Measurements from ENCODE around the gene FOLR2.
"Not testable (repeated sequence)": the region's sequence is repeated elsewhere in the genome, so short reads cannot be mapped to it uniquely, and the experiment has no call there.

The FOLR2 gene

DNA sequence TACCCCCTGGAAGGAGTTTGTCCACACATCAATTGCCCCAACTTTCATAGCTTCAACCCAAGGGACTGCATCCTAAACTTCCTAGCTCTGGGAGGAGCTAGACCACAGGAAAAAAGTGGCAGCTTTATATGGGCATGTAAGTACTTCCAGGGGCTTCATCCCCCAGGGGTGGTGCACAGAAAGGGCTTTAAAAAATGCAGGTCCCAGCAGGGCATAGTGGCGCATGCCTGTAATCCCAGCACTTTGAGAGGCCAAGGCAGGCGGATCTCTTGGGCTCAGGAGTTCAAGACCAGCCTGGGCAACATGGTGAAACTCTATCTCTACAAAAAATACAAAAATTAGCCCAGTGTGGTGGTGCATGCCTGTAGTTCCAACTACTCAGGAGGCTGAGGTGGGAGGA is 9.8 kb upstream of the FOLR2 start:
- not testable (repeated sequence) for DNase-seq (ENCODE audit: low read depth in 2 of 2)

DNA sequence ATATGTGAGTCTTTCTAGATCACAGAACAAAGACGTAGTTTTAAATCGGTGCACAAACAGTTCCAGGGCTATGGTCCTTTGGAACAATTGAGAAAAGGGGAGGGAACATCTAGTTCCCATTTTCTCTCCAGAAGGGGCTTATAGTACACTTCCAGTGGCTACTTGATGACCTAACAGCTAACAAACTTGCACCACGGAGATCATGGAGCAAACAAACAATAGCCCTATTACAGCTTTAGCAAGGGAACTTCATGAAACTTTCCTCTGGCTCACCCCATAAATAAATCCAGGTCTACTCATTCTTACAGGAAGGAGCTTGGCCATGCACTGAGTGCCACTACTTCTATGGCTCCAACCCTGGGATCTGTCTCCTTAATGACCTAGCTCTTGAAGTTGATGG is 8.3 kb upstream of the FOLR2 start:
- no peak for DNase-seq (ENCODE audit: low read depth in 2 of 2)

DNA sequence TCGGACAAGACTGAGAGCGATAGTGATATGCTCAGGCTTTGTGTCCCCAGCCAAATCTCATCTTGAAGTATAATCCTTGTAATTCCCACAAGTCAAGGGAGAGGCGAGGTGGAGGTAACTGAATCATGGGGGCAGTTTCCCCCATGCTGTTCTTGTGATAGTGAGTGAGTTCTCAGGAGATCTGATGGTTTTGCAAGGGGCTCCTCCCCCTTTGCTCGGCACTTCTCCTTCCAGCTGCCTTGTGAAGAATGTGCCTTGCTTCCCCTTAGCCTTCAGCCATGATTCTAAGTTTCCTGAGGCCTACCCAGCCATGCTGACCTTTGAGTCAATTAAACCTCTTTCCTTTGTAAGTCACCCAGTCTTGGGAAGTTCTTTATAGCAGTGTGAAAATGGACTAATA is 7.5 kb upstream of the FOLR2 start:
- DNase-seq (ENCODE audit: low read depth in 2 of 2): no peak

DNA sequence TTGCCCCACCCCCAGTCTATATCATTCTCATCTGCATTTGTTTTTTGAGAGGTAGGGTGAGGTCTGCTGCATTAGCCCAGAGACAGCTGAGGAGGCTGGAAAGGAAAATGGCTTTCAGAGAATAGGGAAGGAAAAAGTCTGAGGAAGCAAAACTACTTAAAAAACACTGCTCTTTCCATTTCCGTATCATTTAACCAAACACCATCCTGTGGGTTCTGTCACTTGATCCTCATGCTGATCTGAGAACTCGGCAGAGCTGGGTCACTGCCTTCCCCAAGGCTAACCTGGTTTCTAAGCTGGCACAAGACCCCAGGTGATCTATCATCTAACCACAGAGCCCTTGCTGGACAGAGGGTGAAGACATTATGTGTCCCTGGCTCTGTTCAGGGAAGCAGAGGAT is 1.2 kb downstream of the FOLR2 start:
- DNase-seq (ENCODE audit: low read depth in 2 of 2): no peak

DNA sequence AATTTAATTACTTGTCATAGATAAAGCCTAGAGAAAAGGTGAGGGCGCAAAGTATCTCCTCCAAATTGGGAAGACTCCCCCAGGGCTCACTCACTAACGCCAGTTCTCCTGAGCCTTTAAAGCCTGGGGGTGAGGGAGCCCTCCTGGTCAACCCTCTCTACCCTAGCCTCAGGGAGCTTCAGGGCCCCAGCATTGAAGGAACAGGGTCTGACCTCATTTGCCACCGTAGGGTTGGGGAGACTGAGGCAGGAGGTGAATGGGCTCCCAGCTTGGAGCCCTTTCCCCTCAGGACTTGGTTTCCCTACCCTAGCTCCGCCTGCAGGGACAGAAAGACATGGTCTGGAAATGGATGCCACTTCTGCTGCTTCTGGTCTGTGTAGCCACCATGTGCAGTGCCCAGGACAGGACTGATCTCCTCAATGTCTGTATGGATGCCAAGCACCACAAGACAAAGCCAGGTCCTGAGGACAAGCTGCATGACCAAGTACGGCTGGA is 1.7 kb downstream of the FOLR2 start:
- DNase-seq (ENCODE audit: low read depth in 2 of 2): no peak

DNA sequence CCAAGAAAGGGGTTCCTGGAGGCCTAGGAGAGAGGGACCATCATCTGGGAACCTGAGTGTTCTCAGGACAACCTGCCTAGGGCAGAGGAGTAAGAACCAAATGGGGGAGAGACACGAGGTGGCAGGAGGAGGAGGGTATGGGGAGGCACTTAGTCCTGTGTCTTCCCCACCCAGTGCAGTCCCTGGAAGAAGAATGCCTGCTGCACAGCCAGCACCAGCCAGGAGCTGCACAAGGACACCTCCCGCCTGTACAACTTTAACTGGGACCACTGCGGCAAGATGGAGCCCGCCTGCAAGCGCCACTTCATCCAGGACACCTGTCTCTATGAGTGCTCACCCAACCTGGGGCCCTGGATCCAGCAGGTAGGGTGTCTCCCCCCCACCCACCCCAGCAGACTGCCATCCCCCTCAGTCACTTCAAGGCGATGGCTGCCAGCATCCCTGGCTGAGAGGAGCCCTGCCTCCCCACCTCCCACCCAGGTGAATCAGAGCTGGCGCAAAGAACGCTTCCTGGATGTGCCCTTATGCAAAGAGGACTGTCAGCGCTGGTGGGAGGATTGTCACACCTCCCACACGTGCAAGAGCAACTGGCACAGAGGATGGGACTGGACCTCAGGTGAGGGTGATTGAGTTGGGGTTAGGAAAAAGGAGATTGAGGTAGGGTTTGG is 4.2 kb downstream of the FOLR2 start:
- DNase-seq (ENCODE audit: low read depth in 2 of 2): no peak

DNA sequence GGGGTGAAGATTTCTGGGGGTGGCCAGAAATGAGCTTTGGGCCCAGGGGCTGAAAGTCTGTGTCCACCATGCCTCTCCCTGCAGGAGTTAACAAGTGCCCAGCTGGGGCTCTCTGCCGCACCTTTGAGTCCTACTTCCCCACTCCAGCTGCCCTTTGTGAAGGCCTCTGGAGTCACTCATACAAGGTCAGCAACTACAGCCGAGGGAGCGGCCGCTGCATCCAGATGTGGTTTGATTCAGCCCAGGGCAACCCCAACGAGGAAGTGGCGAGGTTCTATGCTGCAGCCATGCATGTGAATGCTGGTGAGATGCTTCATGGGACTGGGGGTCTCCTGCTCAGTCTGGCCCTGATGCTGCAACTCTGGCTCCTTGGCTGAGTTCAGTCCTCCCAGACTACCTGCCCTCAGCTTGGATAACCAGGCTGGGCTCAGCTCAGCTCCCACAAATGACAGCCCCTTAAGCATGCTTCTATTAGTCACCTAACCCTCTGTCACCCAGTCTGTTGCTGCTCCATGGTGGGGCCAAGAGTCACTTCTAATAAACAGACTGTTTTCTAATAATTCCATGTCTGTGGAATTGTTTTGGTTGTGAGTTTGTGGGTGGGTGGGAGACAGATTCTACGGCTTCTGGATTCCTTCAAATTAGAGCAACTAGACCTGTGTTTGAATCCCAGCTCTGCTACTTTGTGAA is 4.9 kb downstream of the FOLR2 start:
- DNase-seq (ENCODE audit: low read depth in 2 of 2): no peak

DNA sequence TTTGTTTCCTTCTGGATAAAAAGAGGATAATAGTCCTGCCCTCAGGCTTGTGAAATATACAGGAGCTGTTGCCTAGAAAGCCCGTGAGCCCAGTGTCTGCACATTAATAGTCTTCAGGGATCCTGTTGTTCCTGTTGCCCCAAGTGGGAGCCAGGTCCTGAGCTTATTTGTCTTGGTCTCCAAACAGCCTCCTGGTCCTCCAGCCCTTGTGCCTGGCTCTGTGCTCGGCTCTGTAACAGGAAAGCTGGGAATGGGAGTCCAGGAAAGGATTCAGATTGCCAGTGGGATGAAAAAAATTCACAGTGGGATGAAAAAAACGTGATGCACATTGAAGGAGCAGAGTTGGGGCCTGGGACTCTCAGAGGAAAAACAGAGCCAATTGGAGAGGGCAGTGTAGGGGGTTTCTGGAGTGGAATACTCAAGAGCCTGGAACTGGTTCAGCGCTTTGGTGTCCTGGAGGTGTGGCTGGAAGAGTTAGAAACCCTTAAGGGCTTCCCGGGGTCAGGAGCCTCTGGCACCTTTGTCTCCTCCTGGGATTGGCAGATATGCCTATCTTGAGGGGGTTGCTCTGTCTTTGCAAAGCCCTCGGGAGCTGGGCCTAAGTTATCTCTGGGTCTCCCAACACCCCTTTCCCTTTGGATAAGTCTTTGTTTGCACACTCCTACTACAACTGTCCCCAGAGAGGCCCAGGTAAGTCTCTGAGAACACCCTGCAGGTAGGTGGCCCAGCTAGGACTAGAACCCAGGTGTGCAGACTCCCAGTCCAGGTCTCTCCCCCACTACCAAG is 5.7 kb downstream of the FOLR2 start:
- no peak for DNase-seq (ENCODE audit: low read depth in 2 of 2)

DNA sequence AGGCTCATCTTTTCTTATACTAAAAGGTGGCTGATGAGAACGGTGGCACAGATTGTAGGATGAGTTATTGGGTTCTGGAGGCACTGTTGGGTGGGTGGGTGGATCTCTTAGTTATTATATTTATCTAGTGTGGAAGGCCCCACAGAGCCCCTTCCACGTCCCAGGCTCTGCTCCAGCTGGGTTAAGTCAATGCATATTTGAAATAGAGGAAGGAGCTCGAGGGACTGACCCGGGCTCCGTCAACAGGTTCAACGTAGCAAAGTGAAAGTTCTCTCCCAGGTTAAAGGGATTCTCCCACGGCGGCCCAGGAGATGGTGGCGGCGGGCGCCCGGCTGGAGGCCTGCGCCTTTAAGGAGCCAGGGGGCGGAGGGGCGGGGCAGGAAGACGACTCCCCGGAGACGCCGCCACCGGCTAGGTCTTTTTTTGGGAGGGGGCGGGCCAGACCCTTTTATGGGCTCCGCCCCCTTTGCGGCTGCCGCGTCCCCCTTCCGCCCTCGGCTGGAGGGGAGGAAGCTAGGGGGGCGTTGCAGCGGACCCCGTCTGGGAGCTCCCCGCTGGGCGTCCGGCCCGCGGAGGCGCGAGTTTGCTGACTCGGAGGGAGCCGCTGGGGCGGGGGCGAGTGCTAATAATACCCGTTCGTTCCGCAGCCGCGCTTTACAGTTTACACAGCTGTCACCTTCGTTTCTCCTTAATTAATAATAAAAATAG is 6.5 kb downstream of the FOLR2 start:
- peak; percentile 90 to 93 for DNase-seq (ENCODE audit: low read depth in 2 of 2)

DNA sequence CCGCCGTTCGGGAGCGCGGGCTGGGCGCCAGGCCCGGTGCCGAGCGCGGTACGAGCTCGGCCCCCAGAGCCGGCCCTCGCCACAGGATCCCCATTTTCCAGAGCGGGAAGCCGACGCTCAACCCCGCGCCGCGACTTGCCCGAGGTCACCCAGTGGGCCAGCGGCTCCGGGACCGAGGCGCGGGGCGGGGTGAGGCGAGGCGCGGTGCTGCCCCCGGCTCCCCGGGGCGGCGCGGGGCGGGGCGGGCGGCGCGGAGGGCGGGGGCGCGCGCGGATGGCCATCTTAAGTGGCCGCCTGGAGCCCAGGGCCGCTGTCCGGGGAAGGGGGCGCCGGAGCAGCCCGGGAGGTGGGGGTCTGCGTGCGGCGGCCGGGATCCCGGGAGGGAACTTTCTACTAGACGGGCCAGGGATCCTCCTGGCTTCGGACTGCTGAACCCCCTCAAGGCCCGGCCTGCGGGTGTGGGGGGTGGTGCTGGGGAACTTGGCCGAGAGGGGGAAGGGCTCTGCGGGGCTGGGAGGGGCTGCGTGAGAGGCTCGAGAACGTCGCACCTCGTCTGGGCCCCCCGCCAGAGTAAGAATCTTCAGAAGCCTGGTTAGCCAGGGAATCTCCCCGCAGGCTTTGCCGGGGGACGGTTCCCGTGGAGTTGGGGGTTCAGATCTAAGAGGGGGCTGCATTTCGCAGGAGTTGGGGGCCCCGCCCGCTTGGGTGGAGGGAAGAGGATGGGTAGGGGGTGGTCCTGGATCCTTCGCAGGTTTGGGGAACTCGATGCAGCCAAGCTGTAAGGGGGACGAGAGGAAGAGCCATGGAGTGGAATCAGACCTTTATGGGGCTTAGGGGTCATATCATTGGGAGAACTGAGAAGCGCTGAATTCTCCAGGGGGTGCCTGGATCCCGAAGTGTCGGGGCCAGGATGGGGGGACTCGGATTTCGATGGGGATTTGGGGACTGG is 7.3 kb downstream of the FOLR2 start:
- peak; percentile 49 to 51 for DNase-seq (ENCODE audit: low read depth in 2 of 2)

DNA sequence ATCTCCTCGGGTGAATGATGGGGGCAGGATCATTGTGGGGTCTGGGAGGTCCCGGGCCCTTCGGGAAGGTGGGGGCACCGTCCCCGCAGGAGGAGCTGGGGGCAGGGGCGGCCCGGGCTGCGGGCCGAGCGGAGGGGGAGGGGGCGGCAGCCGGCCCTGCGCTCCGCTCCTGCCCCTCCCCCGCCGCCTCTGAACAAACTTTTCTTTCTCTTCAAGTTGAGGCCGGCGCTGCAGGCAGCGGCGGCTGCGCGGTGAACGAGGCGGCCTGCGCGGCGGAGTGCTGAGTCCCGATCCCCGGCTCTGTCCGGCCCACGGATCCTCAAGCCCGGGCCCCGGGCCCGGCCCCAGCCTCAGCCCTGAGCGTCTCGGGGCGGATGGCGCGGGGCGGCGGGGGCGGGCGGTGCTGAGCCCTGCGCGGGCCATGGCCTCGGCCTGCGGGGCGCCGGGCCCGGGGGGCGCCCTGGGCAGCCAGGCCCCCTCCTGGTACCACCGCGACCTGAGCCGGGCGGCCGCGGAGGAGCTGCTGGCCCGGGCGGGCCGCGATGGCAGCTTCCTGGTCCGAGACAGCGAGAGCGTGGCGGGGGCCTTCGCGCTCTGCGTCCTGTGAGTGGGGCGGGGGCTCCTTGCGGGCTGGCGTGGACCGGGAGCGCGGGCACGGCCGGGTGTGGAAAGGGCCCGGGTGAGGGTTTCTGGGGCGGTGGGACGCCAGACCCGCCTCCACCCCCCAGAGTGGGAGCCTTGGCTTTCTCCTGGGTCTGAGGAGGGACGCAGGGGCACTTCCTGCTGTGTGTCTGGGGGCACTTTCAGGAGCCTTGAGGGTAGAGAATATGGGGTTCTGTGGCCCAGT is 8.2 kb downstream of the FOLR2 start, which contains the start of gene INPPL1:
TSS of gene INPPL1 (plus strand) at position 204 of the 847 bp plus-strand sequence. CDS start at position 422, 218 bp downstream.
- DNase-seq (ENCODE audit: low read depth in 2 of 2): peak in 1 of 2 donors; percentile 34

DNA sequence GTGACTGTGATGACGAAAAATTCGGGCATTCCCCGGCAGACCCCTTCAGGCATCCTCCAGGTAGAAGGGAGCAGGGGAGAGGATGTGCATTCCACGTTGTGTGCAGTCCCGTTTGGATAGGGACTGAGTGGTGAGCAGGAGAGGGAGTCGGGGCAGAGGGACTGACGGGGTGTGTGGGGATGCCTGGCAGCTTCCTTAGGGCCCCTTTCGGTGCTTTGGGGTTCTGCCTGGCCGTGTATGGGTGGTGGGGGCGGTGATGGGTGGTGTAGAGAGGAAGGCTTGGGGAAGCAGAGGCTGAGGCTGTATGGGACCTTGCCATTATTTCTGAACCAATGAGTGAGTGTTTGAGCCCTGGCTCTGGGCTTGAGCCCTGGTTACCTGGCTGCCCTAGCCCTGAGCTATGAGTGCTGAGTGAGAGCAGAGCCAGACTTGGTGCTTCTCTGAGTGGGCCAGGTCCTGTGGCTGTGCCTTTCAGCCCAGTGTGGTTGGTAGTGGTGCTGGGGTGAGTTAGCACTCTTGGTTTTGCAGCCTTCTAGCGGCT is 8.9 kb downstream of the FOLR2 start:
- no peak for DNase-seq (ENCODE audit: low read depth in 2 of 2)

DNA sequence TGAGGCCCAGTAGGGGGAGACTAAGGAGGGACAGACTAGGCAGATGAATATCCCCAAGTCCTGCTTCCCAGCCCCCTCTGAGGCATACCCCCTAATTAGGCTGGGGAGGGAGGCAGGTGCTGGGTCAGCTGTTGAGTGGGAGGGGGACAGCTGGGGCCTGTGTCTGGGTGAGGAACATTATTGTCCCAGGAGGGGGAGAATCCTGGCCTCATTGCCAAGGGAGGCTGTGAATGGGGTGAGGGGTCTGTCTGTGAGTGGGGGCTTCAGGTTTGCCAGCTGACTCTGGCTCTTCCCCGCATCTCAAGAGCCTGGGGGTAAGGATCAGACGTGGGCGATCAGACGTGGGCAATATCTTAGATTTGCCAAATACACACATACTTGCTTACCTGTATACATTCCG is 10.1 kb downstream of the FOLR2 start:
- no peak for DNase-seq (ENCODE audit: low read depth in 2 of 2)

DNA sequence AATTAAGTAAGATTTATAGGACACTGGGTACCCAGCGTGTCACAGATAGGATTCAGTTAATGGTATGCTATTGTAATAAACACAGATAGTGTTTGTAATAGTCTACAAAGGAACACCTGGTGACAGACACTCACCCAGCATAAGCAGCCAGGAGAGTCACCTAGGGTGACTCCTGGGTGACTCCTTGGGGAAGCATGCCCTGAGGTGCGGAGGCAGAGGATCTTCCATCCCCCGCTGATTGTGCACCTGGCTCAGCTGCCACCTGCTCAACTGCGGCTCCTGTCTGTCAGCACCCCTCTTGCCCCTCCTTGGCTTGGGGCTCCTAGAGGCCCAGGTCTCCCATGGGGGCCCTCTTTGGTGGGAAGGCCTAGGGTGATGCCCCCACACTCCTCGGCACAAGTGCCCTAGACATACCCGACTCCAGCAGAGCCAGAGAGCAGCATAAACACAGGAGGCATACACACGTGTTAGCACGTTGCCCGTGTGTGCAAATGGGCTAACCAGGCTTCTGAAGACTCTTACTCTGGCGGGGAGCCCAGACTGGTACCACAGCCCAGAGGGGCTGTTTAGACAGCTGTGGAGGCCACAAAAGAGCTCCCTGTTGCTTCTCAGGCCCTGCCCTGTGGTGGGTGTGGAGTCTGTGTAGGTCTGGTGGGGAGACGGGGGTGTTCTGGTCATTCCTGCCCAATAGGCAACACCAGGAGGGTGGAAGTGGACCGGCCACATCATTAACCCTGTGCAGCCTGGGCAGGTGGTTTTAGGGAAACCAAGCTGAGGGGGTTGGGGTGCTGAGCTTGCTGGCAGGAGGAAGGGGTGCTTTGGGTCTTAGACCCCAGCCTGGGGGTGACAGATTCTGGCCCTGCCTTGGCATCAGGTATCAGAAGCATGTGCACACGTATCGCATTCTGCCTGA is 11.0 kb downstream of the FOLR2 start:
- no peak for DNase-seq (ENCODE audit: low read depth in 2 of 2)

DNA sequence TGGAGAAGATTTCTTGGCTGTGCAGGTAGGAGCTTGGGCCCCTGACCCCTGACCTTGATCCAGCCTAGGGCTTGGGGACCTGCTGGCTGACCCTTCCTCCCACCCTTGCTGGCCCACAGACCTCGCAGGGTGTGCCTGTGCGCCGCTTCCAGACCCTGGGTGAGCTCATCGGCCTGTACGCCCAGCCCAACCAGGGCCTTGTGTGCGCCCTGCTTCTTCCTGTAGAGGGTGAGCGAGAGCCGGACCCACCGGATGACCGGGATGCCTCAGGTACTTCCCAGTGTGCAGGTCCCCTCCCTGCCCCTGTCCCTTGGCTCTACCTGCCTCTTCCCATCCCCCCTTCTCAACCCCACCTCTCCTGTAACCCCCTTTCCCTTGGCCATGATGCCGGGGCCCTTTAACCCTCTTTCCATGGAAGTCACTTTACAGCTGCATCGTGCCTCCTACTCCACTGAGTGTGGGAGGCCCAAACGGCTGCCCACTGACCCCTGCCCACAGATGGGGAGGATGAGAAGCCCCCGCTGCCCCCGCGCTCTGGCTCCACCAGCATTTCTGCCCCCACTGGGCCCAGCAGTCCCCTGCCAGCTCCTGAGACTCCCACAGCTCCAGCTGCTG is 11.7 kb downstream of the FOLR2 start:
- DNase-seq (ENCODE audit: low read depth in 2 of 2): no peak

DNA sequence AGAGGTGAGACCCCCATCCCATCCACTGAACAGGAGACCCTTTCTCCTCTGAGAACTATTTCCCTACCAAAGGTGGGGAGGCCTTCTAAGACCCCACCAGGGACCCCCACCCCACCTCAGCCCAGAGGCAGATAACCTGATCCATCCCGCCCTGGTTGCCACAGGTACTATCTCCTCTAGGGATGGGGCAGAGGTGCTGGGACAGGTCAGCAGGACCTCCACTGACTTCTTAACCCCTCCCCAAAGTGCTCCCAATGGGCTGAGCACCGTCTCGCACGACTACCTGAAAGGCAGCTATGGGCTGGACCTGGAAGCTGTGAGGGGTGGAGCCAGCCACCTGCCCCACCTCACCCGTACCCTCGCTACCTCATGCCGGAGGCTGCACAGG is 12.2 kb downstream of the FOLR2 start:
- no peak for DNase-seq (ENCODE audit: low read depth in 2 of 2)

DNA sequence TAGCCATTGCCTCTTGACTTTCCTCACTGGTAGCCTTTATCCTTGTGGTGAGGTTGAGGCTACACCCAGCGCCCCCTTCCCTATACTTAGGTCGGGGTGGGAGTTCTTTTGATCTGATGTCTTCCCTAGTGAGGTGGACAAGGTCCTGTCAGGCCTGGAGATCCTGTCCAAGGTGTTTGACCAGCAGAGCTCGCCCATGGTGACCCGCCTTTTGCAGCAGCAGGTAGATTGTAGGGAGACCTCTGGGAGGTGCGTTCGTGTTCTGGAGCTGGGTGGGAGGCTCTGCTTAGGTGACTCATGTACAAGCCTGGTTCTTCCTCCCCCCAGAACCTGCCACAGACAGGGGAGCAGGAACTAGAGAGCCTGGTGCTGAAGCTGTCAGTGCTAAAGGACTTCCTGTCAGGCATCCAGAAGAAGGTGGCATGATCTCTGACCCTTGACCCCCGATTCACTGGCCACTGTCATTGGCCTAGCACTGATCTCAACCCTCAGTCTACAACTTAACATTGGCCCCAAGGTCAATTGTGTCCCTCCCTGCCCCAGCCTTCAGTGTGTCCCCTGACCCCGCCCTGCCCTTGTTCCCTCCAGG is 12.8 kb downstream of the FOLR2 start:
- DNase-seq (ENCODE audit: low read depth in 2 of 2): no peak

All from stimulated activated CD8-positive, alpha-beta memory T cell treated with anti-CD3 and anti-CD28 coated beads, Interleukin-2, amount 100 ng/mL, for 48 hours (primary cell).